HG03354 (cell line): ENCODE data around the gene SLC25A51.

ENCODE experiments used
- ATAC-seq: cut with Tn5 transposase; IDR thresholded peaks from one replicate; pipeline ENCODE4 v1.9.1; 2021; ENCODE audit warnings: mild to moderate bottlenecking; ENCODE audit not compliant: unreplicated experiment, poor library complexity, severe bottlenecking

Gene SLC25A51

DNA sequence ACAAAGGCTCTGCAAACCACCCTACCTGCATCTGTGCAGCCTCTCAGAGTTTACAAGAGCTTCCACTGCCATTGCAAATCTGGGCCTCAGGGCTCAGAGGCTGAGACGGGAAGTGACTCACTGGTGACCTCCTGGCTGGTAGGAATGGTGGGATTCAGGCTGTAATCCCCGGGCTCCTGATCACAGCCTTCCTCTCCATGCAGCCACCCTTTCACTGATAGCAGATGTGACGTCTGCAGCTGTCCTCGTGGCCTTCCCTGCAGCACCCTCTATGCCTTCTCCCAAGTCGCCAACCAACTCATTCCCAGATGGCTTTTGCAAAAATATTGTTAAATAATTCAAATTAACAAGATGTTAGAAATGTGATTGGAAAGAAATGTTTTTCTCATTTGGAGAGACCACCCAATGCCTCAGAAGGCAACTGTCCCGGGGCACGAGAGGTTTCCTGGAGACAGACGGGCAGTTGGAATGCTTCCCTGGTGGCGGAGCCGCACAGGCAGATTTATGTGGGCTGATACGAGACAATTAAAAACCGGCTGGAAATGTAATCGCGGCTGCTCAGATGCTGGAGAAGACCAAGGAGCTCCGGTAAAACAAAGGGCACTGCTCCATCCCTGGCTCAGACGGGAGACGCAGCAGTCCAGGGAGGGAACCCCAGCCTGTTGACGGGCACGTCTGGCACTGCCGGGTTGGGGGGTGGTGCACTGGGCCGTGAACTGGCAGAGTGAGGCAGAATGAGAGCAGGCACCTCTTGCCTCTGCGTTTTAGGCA, 34.4 kb upstream of the SLC25A51 start:
- ATAC-seq = no peak

DNA sequence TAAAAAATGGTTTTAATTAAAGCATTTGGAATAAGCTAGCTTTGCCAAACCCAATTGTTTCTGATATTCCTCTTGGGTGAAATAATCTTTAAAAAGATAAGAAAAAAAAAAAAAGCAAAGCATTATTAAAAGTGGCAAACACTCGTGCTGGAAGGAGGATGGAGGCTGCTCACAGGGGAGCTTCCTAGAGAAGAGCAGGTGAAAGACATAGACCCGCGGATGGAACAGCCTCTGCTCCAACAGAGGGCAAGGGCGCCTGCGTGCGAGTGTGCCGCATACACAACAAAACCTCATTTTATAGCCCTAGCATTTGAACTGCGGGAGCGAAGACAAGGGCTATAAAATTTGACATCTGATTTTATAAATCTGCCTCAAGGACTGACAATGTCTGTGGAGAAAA, 33.4 kb upstream of the SLC25A51 start:
- no peak for ATAC-seq

DNA sequence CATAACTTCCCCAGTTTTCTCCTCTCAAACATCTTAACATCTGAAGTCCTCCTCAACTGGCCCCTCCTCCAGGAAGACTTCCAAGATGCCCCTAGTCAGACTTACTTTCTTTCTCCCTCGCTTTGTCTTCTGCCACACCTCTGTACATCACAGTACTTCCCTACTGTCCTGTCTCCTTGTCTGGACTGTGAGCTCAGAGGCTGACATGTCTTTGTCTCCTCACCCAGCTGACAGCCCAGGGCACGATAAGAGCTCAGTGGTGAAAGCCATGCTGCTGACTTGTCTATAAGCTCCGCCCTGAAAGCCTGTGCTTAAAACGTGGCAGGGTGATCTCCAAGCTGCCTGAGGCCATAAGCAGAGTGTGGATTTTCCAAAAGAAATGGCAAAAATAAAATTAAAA, 33.0 kb upstream of the SLC25A51 start:
- no peak for ATAC-seq

DNA sequence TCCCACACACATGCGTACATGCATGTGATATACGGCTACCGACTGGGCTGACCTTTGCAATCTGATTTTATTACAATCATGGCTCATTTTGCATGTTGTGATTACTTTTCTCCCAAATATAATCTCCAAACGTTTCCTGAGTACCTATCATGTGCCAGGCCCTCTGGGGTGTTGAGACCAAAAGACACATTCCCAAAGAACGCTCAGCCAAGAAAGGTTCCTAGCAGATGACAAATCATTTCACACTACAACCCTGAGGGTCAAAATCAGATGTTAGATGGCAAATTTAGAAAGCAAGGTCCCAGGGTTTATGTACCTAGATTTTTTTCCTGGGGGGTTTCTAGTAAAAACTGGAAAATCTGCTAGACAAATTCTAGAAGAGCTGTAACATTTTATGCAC, 32.4 kb upstream of the SLC25A51 start:
- ATAC-seq = no peak

DNA sequence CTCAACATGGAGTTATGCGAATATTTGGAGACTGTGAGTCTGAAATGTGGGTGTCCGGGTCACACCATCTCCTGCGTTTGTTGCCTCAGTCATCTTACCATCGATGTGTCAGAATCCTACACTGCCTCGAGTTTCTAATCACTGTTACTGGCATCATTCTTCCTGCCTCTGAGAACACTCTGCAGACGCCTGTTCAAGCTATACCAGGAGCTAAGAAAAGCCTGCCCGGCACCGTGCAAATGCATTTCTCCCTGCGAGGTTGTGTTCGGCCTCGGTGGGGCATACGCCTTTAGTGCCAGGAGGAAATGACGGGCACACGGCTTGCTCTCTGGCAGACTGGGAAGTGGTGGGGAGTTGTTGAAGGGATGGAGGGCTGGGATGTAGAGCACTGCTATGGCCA, 31.2 kb upstream of the SLC25A51 start:
- ATAC-seq = no peak

DNA sequence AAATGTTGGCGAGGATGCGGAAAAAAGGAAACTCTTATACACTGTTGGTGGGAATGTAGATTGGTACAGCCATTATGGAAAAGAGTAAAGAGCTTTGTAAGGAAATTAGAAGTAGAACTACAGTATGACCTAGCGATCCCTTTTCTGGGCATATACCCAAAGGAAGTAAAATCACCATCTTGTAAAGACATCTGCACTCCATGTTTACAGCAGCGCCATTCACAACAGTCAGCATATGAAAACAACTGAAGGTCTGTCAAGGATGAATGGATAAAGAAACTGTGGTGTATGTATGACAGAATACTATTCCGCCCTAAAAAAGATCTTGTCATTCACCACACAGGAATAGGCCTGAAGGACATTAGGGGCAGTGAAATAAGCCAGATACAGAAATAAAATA, 27.7 kb upstream of the SLC25A51 start:
- ATAC-seq = no peak

DNA sequence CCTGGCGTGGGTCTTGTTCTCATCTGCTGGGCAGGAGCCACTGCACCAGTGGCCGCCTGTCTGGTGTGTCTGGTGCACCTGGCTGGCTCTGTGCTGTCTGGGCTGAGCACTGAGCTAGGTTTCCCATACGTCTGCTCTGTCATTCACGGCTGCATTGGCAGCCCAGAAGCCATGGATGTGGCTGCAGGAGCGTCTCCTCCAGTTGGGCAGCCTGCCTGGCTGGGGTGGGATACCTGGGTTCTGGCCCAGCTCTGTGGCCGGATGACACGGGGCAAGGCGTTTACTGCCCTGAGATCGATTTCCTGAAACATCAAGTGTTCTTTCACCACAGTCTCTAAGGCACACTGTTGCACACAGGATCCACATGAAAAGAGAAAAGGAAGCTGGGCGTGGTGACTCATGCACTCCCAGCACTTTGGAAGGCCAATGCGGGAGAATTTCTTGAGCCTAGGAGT, 25.5 kb upstream of the SLC25A51 start:
- ATAC-seq = no peak

DNA sequence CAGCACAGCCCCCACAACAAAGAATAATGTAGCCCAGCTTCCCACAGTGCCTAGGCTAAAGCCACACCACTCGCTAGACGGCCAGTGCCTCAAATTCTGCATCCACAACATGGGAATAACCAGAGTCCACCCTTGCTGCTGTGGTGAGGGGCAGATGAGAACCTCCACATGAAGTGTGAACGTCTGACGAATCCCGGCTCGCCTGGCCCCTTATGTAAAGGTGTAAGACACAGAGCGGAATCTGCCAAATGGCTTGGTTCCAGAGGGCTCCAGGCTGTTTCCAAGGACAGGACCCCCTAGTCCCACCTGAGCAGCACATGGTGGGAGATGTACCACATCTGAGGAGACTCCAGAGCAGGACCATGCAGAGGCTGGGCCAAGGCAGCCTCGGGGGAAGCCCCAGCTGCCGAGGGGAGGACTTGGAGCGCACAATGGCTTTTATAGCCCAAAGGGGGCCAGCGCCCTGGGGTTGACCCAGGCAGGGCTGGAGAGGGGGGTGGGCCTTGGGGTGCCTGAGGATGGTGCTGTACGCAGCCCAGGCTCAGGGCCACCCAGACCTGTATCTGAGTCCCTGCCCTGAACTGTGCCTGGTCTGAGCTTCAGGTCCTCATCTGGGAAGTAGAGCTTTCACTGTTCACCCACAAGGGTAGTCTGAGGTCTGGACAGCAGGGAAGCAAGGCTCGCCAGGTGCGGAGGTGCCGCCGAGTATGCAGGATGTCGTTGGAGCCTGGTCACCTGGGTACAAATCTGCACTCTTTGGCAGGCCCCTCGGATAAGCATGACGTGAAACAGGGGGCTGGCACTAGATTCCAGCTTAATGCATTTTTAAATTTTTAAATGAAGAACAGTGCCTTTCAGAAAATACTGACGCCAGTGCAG, 24.9 kb upstream of the SLC25A51 start:
- ATAC-seq = no peak

DNA sequence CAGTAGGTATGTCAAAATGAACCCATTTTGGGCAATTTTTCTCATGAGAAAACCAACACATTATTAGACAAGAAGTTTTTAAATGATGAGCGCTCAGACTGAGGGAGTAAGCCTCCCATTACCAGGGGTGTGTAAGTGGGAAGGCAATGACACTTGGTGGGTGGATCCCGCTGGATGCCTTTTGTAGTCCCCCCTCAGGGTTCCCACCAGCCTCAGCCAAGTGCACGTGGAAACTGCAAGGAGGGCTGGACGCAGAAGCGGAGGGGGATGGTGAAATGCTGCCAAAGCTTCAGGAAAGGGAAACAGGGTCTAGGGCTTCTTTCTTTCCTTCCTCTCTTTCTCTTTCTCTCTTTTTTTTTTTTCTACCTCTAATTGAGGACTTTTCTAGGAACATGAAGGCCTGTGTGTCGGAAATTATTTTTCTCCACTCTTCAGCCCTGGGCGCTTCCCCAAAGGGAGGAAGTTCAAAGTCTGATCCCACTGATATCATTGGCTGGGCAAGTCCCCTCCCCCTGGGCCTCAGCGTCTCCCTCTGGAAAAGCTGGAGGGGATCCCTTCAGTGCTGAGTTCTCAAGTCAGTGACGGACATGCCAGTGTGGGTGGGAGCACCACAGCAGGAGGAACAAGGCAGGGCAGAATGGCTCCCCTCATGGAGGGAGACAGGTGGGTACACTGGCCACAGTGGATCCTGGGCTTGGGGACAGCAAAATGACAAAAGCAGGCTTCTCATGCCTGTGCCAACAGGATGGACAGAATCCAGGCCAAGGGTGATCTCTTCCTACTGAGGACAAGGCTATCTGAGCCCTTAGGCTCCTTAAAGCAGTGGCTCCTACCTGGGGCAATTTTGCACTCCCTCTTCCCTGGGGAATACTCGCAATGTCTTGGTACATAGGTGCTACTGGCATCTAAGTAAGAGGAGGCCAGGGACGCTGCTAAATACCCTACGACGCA, 23.9 kb upstream of the SLC25A51 start:
- ATAC-seq = no peak

DNA sequence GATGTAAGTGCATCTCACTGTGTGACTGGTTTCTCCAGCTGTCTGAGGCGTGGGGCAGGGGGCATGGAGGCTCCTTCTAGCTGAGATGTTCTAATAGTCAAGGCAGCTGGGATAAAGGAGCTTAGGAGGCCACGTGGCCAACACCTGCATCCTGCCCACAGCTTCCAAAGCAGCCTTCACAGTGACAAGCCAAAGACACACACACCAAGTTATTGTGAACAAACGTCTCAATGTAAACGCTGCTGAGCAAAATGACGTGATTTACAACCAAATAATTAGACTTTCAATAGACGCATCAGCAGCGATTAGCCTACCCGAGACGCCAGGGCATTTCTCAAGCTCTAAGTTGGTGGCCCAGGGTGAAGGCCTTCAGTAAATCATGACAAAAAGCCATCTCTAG, 23.2 kb upstream of the SLC25A51 start:
- ATAC-seq = no peak

DNA sequence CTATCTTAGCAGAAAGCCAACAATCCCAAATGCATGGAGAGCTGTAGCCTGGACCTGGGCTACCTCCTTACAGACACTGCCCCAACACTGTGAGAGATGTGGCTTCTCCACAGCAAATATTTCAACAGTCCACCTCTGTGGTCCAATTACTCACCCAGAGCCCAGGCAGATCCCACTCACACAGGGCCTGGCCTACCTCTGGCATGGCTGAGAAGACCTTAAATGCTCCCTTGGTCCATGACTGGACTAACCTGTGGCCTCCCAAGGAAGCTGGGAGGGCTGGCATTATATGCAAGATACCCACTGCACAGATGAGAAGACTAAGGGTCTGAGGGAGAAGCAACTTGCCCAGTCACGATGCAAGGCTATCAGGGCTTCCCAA, 22.8 kb upstream of the SLC25A51 start:
- no peak for ATAC-seq

DNA sequence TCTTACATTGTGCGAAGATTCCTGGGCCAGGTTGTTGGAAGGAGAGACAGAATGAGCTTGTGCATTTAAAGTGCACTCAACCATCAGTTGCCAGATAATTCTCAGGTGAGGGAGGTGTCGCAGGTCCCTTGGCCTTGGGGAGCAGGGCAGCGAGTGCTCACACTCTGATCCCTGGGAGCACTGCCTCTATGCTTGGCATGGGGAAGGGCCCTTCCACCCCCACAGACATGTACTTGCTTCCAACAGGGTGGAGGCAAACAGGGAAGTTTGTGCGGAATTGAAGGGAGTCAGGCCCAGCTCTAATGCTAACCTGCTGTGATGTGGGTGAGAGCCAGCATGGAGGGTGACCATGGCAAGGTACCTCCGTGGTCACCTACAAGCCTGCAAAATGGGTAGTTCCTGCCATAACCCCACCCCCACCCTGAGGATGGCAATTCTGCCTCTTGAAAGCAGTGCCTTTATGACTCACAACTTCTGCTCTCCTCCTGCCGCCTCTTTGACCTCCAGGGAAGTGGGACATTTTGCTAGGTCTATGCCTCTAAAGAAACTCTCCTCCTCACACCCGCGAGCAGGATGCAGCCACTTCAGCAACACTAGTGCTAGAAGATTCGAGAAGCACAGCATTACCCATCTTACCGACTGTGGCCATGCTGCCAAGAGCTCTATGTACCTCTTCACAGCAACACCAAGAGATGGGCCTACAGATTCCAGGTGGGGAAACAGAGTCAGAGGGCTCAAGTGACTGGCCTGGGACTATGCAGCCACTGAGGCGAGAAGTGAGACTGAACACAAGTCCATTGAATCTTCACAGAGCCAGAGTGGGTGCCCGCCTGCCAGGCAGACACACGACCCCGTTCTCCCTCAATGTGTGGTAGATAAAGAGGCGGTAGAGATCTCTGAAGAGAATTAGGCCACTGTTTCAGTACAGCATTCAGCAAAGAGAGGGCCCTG, 22.1 kb upstream of the SLC25A51 start:
- ATAC-seq = no peak

DNA sequence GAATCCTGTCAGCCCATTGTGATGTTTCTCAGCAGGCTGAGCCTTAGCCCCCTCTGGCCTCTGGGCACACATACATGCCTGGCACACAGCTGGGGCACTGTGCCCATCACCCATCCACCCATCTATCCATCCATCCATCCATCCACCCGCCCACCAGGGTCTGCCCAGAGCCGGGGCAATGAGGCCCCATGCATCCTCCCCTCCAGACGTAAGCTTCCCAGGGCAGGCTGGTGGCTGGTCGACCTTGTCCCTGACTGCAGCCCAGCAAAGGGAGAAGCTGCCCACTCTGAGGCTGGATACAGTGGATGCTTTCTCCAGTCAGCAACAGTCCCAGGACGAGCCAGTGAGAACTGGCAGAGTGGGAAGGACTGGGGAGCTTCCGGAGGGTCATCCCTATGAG, 21.1 kb upstream of the SLC25A51 start:
- no peak for ATAC-seq

DNA sequence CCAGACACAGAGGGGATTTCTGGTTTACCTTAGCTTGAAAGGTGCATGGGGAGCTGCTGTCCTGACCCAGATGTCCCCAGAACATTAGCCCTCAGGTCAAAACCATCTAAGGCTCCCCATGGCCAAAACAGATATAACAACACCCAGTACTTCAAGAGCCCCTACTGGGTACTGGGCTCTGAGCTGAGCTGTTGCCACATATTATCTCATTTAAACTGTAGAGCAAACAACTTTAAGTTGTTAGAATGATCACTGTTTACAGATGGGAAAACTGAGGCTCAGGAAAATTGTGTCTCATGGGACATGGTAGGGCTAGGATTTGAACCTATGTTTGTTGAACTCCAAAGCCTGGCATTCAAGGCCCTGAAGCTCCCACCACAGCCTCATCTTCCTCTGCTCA, 20.6 kb upstream of the SLC25A51 start:
- no peak for ATAC-seq

DNA sequence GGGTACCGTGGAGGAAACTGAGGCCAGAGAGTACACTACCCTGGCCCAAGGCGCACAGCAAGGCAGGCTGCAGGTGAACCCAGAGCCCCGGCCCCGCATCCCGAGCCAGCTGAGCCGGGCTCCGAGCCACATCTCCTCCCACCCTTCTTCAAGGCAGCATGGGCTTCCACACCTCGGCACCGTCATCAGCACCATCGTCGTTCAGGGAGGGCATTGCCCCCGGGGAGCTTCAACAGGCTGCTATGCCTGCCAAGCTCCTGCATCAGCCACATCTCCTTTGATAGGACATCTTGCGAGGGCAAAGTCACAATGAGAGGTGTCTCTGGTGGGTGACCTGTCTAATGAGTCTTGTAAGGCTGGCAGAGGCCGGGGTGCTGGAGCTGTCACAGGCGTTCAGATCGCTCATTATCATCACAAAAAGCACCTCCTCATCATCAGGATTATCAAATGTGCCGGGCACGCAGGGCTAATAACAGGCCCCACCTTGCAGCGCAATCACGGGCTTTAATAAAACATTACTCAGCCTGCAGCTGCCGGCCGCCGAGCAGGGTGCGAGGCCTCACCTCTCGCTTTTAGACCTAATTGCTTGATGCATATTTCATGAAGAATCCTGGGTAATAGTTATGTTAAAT, 20.0 kb upstream of the SLC25A51 start:
- no peak for ATAC-seq

DNA sequence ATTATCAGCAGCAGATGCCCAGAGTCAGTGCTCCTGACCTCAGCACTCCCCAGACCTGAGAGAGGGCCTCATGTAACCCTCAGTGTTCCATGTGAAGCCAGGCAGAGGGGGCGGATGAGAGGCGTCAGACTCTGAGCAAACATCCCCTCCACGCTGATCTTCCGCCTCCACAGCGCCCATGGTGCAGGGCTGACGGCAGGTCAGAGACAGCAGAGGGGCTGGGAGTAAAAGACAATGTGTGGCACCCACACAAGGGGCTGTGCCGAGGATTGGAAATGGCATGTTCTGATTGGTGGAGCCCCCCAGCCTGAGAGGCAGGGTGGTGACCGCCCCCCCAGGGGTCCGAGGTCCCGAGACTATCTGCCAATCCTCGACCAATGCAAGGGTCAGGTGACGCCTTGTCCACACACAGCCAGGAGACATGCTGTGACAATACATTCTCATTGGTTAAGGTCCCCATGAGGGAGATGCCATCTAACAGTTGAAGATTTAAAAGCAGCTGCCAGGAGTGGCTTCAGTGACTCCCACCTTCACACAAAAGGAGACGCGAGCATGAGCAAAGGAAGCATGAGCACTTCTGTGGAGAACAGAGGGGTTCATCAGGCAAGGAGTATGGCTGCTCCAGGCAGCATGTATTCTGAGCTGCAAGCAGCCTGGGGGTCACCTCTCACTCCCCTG, 19.3 kb upstream of the SLC25A51 start:
- ATAC-seq = no peak

DNA sequence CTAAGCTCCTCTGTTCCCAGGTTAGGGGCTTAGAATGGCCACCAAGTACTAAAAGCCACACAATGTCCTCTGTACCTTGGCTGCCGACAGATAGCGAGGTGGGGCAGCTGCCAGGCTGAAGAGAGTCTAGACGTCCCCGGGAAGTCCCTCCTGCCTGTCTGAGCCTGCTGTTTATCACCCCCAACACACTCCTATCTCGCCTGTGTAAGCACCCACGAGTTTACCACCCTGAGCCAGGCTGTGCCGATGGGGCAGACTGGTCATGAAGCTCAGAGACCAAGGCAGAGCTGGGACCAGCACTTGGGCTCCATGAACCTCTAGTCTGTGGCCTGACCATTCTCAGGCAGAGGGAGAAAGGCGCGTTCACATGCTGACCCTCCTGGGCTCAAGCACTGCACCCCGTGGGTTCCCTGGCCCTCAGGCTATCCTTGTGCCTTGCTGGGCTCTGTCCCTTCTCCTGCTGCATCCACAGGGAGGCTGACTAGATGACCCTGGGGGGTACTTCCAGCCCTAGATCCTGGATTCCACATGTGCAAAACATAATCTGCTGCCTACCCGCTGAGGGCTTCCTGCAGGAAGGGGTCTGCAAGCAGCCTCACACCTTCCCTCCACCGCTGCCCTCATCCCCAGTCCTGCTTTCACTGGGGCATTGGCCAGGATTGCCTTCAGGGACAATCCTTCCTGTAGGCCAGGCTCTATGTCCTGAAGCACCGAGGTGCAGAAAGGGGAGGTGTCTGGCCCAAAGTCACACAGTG, 18.6 kb upstream of the SLC25A51 start:
- ATAC-seq = no peak
